GM12872 (cell line): ENCODE data around the gene ATG16L2.

Source experiments
- TF ChIP-seq, protein P1 (sequence below): IDR thresholded peaks from 3 replicates; pipeline ENCODE4 v1.5.1; 2011; ENCODE audit warnings: low read depth, mild to moderate bottlenecking, low read length, moderate library complexity; ENCODE audit not compliant: insufficient read depth

The ATG16L2 gene

DNA sequence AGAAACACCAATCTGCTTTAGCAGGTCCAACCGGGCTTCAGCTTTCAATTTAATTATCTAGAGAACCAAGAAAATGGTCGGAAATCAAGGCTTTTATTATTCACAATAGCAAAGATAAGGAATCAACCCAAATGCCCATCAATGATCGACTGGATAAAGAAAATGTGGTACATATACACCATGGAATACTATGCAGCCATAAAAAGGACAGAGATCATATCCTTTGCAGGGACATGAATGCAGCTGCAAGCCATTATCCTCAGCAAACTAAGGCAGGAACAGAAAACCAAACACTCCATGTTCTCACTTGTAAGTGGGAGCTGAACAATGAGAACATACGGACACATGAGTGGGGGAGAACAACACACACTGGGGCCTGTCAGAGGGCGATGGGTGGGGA is 53.8 kb downstream of the ATG16L2 start:
- TF ChIP-seq, protein P1, sequence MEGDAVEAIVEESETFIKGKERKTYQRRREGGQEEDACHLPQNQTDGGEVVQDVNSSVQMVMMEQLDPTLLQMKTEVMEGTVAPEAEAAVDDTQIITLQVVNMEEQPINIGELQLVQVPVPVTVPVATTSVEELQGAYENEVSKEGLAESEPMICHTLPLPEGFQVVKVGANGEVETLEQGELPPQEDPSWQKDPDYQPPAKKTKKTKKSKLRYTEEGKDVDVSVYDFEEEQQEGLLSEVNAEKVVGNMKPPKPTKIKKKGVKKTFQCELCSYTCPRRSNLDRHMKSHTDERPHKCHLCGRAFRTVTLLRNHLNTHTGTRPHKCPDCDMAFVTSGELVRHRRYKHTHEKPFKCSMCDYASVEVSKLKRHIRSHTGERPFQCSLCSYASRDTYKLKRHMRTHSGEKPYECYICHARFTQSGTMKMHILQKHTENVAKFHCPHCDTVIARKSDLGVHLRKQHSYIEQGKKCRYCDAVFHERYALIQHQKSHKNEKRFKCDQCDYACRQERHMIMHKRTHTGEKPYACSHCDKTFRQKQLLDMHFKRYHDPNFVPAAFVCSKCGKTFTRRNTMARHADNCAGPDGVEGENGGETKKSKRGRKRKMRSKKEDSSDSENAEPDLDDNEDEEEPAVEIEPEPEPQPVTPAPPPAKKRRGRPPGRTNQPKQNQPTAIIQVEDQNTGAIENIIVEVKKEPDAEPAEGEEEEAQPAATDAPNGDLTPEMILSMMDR = no peak

DNA sequence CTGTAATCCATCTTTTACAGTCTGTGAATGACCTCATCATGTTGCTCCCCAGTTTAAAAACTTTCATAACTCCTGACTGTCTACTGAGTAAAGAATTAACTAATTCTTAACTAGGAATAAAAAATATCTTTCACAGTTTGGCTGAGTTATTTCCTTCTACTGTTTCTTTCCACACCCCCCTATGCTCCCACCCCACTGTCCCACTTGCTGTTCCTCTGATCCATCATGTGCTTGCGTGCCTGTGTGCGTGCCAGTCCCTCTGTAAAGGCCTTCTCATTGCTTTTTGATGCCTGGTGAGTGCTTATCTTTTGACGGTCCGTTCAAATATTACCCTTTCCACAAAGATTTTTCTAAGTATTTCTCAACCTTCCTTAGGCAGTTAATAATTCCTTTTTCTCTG is 55.6 kb downstream of the ATG16L2 start:
- TF ChIP-seq, protein P1 = no peak

DNA sequence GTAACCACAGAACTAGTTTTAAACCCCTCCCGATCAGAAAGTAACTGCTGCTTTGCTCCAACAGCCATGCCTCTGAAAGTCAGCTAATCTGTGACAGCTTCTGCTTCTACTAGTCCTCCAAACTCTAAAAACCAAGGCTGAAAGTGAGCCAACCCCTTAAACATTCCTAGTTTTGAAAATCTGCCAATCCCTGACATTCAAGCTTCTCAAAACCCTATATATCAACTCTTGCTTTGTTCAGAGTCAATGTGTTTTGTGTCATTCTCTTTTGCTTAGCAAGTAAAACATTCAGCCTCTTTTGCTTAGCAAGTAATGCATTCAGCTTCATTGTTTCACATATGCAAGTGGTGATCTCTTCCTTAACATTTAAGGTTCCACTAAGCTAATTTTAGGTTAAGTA is 56.9 kb downstream of the ATG16L2 start:
- TF ChIP-seq, protein P1 = no peak

GRCh38 chr11:72872012-72872411 is 57.8 kb downstream of the ATG16L2 start:
- TF ChIP-seq, protein P1 = no peak

DNA sequence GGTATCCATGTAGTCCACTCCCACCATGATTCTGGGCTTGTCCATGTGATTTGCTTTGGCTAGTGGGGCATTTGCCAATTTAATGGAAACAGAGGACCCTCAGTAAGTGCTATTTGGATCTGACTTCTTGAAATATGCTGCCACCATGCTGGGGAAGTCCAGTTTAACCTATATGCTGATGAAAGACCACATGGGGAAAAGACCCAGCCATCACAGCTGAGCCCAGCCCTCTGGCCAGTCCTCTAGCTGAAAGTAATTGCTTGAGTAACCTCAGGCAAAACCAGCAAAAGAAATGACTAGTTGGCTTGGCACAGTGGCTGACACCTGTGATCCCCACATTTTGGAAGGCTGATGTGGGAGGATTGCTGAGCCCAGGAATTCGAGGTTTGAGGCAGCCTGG is 61.5 kb downstream of the ATG16L2 start:
- TF ChIP-seq, protein P1 = no peak

DNA sequence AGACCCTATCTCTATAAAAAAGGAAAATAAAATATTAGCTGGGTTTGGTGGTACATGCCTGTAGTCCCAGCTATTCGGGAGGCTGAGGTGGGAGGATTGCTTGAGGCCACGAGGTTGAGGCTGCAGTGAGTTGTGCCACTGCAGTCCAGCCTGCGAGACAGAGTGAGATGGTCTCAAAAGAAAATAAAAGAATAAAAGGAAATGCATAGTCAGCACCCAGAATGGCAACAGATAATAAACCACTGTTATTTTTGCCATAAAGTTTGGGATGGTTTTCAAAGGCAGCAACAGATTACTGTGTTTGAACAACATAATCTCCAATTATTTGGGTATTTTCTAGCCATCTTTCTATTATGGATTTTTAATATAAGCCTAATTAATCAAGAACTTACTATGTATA is 61.9 kb downstream of the ATG16L2 start:
- TF ChIP-seq, protein P1 = no peak
